Stimulated activated CD4-positive, alpha-beta T cell treated with anti-CD3 and anti-CD28 coated beads, Interleukin-1b, Interleukin-23, amount 100 ng/mL, for 1 hour (primary cell): ENCODE measurements around the gene CLDN14.

Source experiments
- DNase-seq, 2 donors: peaks; one replicate each; pipeline ENCODE4 v3.0.0-alpha.2; 2020; ENCODE audit warnings: low read depth in 2 of 2

Gene CLDN14, protein sequence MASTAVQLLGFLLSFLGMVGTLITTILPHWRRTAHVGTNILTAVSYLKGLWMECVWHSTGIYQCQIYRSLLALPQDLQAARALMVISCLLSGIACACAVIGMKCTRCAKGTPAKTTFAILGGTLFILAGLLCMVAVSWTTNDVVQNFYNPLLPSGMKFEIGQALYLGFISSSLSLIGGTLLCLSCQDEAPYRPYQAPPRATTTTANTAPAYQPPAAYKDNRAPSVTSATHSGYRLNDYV

GRCh38 chr21:36479415-36480402 lies at the start of gene CLDN14:
CLDN14 (minus strand) TSS chr21:36480122; CDS start chr21:36461695, 18,427 bp downstream.
- DNase-seq = no peak

GRCh38 chr21:36528716-36529115 lies 48.8 kb upstream of the CLDN14 start:
- DNase-seq = no peak

DNA sequence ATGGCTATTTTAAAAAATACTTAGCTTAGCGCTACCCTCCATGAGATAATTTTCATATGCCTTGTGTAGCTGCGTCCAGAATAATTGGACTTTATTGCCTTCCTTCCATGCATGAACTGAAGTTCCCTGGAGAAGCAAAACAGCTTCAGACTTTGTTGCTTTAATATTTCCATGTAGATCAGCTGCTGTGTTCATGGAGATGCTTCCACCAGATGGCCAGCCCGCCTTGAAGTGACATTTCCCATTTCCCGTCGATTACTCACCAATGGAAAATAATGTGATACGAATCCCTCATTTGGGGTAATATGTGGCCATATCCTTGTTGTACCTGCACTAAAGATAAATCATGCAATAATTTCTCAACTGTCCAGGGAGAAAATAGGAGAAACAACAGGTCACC lies 47.4 kb upstream of the CLDN14 start:
- DNase-seq = no peak

DNA sequence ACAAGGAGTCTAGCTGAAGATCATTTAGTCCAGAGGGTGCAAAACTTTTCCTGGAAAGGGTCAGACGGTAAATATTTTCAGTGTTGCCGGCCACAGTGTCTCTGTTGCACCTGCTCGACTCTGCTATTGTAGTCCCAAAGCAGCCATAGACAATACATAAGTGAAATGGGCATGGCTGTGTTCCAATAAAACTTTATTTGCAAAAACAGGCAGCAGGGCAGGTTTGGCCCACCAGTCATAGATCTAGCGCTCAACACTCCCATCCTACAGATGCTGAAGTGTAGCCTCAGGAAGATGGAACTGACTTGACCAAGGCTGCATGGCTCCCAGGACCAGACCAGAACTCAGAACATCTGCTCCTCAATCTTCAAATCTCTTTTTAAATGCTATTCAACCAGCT lies 46.2 kb upstream of the CLDN14 start:
- DNase-seq = no peak

DNA sequence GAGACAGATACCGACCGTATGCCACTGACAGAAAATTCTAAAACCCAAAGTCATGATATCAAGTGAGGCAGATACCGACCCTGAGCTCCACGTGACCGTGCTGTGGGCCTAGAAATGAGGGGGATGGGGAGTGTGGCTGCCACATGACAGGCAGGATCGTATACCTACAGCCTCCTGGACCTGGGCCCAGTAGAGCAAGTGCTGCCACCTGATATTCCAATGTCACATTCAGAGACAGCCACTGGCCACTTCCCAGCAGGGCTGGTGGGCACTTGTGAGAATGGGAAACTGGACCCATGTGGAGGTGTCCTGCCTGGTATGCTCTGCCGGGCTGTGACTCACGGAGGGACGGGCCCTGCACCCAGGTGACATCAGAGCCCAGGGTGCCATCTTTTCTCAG lies 44.6 kb upstream of the CLDN14 start:
- DNase-seq = no peak

DNA sequence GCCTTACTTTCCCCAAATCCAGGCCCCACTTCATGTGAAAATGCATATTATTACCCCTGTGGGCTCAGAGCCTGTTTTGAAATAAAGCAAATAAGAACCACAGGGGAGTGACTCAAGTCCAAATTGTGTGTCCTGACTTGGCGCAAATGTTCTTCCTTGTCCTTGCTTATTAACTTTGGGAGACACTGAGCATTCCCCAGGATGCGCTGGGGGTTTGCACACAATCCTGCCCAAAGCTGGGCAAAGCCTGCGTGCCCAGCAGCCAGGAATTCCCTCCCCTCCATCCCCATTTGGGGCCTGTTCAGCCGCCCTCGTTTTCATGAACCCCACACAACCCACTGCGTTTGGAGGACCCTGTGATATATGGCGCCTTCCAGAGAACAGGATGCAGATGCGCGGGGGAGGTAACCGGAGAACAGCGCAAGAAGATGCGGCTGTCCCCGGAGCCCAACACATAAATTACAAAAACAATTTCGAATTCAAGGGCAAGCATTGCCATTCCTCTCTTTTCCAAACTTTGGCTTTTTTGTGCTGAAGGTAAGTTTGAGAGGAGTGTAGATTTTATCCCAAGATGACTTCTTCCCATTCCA lies 42.4 kb upstream of the CLDN14 start:
- no peak for DNase-seq

DNA sequence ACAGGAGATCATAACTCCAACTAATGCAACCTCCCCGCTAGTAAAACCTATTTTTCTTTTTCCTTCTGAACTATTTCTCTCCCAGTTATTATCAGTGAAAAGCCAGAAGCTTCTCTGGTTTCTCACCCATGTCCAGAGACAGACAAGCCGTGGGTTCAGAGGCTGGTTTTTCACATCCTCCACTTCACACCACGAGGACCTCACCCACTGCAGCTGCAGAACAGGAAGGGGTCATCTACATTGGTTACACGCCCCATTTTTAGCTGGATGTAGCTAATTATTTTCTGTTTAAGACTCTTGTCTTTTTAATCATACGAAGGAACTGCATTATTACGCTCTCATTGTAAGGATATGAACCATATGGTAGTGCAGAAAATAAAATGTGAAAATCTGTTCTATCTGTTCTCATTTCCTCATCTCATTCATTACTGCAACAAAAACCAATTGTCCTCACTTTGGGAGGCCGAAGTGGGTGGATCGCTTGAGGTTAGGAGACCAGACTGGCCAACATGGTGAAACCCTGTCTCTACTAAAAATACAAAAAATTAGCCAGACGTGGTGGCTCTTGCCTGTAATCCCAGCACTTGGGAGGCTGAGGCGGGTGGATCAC lies 39.1 kb upstream of the CLDN14 start:
- no peak for DNase-seq

DNA sequence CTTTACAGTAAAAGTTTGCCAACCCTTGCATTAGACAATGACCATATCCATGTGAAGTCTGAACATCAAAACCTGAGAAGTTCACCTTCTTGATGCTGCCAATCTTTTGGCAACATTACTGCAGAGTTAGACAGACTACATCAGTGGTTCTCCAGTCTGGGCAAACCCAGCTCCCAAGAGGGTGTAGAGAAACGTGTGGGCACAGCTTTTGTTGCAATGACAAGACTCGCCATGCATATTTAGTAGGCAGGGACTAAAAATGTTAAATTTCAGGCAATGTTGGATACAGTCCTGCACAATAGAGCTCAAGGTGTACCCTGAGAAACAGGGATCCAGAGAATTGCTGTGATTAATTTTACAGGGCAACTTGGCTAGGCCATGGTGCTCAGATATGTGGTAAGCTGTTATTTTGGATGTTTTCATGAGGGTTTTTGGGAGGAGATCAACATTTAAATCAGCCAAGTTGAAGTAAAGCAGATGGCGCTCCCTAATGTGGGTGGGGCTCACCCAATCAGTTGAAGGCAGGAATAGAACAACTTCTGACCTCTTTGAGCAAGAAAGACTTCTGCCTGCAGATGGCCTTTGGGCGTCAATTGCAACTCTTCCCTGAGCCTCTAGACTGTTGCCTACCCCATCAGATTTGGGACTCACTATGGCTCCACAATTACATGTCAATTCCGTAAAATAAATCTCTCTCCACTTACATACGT lies 37.6 kb upstream of the CLDN14 start:
- DNase-seq = no peak

DNA sequence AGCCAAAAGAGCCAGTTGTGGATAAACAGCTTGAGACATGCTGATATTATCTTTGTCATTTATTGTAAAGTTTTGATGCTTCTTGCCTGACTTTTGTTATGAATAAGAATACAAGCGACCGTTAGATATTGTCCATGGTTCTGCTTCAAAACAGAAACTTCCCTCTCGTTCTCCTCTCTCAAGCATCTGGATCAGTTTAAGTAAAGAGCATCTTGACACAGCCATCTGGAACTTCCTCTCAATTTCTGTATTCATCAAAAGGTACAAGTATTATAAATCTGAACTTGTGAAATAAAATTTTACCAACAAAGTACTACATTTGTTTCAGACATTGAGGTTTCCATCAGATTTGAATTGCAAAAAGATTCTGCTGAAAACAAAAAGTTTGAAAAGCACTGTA lies 36.4 kb upstream of the CLDN14 start:
- DNase-seq = no peak

- no peak for DNase-seq
Observed at GRCh38 chr21:36513430-36513829, 33.5 kb upstream of the CLDN14 start.

DNA sequence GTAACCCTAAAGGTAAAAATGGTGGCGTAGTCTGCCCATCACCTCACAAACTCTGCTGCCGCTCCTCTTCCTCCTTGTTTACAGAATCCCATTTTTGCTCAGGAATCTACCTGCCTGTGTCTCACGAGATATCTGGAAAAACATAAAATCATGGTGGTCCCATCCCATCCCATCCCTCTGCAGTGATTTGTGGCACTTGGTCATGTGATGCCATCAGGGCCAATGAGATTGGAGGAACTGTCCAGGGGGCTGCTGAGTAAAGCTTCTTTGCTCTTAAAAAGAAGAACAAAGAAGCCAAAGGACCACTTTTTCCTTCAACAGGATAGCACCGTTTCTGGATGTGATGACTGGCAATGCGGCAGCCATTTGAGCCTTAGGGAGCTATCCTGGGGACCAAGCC lies 33.0 kb upstream of the CLDN14 start:
- DNase-seq = no peak

DNA sequence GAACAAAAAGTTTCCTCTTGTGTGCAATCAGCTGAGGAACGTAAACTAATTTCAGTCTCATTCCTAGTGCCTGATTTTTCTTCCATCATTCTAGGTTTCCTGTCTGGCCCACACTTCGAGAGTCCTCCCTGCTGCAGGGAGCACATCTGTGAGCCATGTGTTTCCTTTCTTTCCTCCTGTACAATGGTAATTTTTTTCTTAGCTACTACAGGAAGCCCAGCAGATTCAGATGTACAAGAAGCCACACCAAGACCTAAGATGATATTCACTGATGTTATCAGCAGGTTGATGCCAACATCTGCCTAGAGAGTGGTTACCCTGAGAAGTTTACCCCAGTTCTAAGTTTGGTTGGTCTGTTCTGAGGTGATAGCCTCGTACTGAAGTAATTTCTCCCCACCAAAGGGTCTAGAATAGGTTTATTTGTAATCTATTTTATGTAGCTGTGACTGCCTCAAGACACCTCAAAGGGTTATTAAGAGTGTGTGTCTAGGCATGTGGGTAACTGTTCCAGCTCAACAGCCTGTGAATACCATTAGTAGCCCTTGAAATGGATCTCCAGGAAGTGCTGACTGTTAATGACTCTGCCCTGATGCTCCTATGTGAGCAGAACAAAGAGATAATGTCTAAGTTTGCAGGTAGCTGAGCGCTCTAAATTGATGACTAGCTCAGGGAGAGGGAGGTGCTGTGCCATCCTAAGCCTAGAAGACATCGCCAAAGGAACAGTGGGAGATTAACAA lies 31.7 kb upstream of the CLDN14 start:
- DNase-seq = no peak

DNA sequence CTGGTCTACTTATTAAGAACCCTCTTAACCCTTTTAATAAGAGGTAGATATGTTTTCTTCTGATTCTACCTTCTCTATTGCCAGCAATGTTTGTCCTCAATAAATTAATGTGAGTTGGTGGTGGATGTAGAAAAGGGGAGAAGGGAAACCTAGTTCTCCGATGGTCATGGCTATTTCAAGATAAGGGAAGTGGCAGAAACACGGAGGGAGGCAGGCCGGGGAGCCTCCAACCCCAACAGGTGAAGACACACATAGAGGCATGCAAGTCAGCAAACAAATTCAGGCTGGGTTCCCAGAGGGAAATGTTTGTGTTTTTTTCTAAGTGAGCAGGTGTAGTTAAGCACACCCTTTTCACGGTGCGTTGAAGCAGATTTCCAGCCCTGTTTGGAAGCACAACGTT lies 31.0 kb upstream of the CLDN14 start:
- no peak for DNase-seq

GRCh38 chr21:36509973-36510664 lies 30.2 kb upstream of the CLDN14 start:
- DNase-seq = no peak

DNA sequence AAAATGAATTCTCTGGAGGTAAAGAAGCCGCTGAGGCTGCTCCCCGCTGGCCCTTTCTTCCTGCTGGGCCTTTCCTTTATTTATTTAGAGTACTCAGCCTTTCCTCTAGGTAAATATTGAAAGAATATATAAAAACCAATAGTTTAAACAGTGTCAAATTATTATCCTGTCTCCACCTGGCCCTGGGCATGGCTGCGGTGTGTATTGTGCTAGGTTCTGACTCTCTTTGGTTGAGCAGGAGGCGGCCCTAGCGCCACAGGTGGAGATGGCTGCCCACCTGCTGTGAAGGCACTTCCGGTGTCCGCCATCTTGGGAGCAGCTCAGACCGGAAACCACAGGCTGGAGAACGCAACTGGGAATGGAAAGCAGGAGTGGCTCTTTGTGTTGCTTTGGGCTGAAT lies 29.0 kb upstream of the CLDN14 start:
- DNase-seq = no peak

DNA sequence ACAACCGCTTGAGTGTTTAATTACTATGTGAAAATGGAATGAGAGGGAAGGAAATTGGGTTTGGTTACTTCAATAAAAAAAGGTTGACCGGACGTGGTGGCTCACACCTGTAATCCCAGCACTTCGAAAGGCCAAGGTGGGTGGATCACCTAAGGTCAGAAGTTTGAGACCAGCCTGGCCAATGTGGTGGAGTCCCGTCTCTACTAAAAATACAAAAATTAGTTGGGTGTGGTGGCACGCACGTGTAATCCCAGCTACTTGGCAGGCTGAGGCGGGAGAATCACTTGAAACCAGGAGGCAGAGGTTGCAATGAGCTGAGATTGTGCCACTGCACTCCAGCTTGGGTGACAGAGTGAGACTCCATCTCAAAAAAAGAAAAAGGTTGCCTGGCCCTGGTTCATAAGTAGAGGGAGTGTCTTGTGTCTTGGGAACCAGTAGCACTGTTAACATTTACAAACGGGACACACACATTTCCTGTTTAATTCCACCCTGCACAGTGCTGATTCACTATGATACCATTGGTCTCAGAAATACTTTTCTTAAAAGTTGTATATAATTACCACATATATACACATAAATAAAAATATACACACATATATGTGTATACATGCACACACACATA lies 27.6 kb upstream of the CLDN14 start:
- no peak for DNase-seq

DNA sequence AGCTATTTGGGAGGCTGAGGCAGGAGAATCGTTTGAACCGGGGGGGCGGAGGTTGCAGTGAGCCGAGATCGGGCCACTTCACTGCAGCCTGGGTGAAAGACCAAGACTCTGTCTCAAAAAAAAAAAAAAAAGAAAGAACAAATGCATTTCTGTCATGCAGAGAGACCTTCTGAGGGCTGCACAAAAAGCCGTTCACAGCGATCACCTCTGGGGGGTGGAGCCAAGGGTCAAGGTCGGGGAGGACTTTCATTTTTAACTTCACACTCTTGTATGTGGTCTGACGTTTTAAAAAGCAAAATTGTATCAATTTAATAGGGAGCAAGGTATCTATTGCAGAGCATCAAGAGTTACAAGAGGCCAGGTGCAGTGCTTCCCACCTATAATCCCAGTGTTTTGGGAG lies 26.6 kb upstream of the CLDN14 start:
- no peak for DNase-seq

GRCh38 chr21:36504067-36505058 lies 24.4 kb upstream of the CLDN14 start:
- peak in 1 of 2 donors; percentile 8 for DNase-seq

GRCh38 chr21:36502365-36502764 lies 22.4 kb upstream of the CLDN14 start:
- DNase-seq = no peak
